Fibroblast of lung (primary cell): ENCODE results near the gene MATN1.

Experiments
- EZH2 ChIP-seq: IDR thresholded peaks from 2 replicates; pipeline ENCODE4 v1.5.1; 2012; ENCODE audit warnings: low read length, control low read depth, mild to moderate bottlenecking; ENCODE audit errors: missing control alignments
- TF ChIP-seq, protein P1 (sequence below), 2 donors: IDR thresholded peaks in 1 of 2; conservative IDR thresholded peaks in 1 of 2; 1 replicate in 1 of 2; 2 replicates in 1 of 2; pipeline ENCODE4 v1.5.1; 2011 to 2012; ENCODE audit warnings: low read length in 2 of 2, control low read depth in 1 of 2, inconsistent platforms in 1 of 2, low read depth in 1 of 2, mild to moderate bottlenecking in 1 of 2

GRCh38 chr1:30753660-30754123 lies 30.3 kb upstream of the MATN1 start:
- TF ChIP-seq, protein P1, sequence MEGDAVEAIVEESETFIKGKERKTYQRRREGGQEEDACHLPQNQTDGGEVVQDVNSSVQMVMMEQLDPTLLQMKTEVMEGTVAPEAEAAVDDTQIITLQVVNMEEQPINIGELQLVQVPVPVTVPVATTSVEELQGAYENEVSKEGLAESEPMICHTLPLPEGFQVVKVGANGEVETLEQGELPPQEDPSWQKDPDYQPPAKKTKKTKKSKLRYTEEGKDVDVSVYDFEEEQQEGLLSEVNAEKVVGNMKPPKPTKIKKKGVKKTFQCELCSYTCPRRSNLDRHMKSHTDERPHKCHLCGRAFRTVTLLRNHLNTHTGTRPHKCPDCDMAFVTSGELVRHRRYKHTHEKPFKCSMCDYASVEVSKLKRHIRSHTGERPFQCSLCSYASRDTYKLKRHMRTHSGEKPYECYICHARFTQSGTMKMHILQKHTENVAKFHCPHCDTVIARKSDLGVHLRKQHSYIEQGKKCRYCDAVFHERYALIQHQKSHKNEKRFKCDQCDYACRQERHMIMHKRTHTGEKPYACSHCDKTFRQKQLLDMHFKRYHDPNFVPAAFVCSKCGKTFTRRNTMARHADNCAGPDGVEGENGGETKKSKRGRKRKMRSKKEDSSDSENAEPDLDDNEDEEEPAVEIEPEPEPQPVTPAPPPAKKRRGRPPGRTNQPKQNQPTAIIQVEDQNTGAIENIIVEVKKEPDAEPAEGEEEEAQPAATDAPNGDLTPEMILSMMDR (conservative IDR thresholded peaks at IDR 0.05 in 1 of 2, IDR thresholded peaks at IDR 0.05 in 1 of 2; ENCODE audit: low read depth in 1 of 2, low read length in 2 of 2): no peak
- no peak for TF ChIP-seq EZH2
